ENCODE measurements around the gene MAD1L1. TPM values are rescaled to one million over a fixed set of nuclear protein-coding genes. Genes with fewer than 3 reads are reported as not detected.

Gene MAD1L1
- total and polyA plus RNA-seq, 2 of the 4 experiments (the other 2 are of a cell fraction): 29.0 to 40.9 TPM

GRCh38 chr7:2106924-2107323, 125.8 kb downstream of the MAD1L1 start:
- peak overlapping the region; percentile 3 for H2AFZ ChIP-seq (replicated peaks; ENCODE audit: low read length, poor library complexity)
- H3K18ac ChIP-seq (ENCODE audit: low read depth, low read length): no peak overlapping the region
- H4K8ac ChIP-seq (ENCODE audit: low read depth in 2 of 2, low read length in 2 of 2): no peak overlapping the region; a peak in 1 of 4 replicates
- DNase-seq: peak; percentile 67
- BruUV-seq (replicated peaks): no TSS peak
- H2BK120ac ChIP-seq (ENCODE audit: low read depth, low read length): no peak overlapping the region
- ChIA-PET POLR2A (ENCODE audit: unreplicated experiment) (no interaction called here), CTCF (no interaction called here)
- peak overlapping the region; percentile 9 for H2AK9ac ChIP-seq (replicated peaks; ENCODE audit: low read depth, low read length, poor library complexity)
- peak overlapping the region; percentile 57; the same call in 1 of the 2 replicates for H2AK5ac ChIP-seq (ENCODE audit: low read depth, low read length)
- no peak overlapping the region for H3K56ac ChIP-seq (ENCODE audit: extremely low read depth, insufficient read depth, low read length)
- ATAC-seq (ENCODE audit: low read depth): 0 out of 2 replicates have a peak, but pooled peaks have one; percentile 5
- no peak overlapping the region for H3K4me2 ChIP-seq (ENCODE audit: low read depth, low read length)
- intact Hi-C loops (cut with micrococcal nuclease) (loop anchor here (10.0 kb wide), 1 partner anchor 98 kb away; no protein-coding TSS in a partner anchor), dilution Hi-C loops (cut with HindIII; ENCODE audit: low sequenced_read_pairs, unreplicated experiment) (no loop called here), in situ Hi-C loops (cut with MboI; ENCODE audit: low sequenced_read_pairs) (no loop called here)
- H3K9ac ChIP-seq (ENCODE audit: low read depth, low read length): no peak overlapping the region
- H2BK5ac ChIP-seq (ENCODE audit: low read depth, low read length, poor library complexity, severe bottlenecking): no peak overlapping the region
- H4K91ac ChIP-seq (ENCODE audit: insufficient read depth, low read depth, low read length): 0 out of 2 replicates have a peak overlapping the region, but pooled peaks have one; percentile 23
- peaks cover 47% of the 10 kb centered on the region for H3K4me1 ChIP-seq (ENCODE audit: control insufficient read depth, insufficient read depth, low read length)
- H3K4me3 ChIP-seq (ENCODE audit: insufficient read depth, low read depth, low read length): no peak overlapping the region
- H3K27me3 ChIP-seq (ENCODE audit: control insufficient read depth, insufficient read depth, low read length): no peaks in the 10 kb centered on the region
- H3K23ac ChIP-seq (ENCODE audit: low read depth, low read length): no peak overlapping the region
- peak overlapping the region; percentile 59; the same call in 1 of the 2 replicates for H3K4ac ChIP-seq (ENCODE audit: low read depth, low read length)
- H3K79me1 ChIP-seq (ENCODE audit: low read depth in 1 of 2, low read length in 2 of 2): peaks cover 14 to 48% of the 10 kb centered on the region in 2 experiments; a peak in 3 of 4 replicates
- no peak overlapping the region for H4K5ac ChIP-seq (ENCODE audit: low read depth, low read length)
- no peaks in the 10 kb centered on the region; the same call in 1 of the 2 replicates for H4K20me1 ChIP-seq (ENCODE audit: insufficient read depth, low read length)
- H3K36me3 ChIP-seq (ENCODE audit: control insufficient read depth, insufficient read depth, low read length): no peaks in the 10 kb centered on the region
- no peak for TF ChIP-seq RCOR1 (IDR thresholded peaks at IDR 0.05; ENCODE audit: insufficient replicate concordance, low read length)
- H2BK20ac ChIP-seq (ENCODE audit: low read depth, low read length): no peak overlapping the region
- 44% methylated on average over 7 of the region's 15 CpGs; no CpG with 5 or more reads in 1 of the 2 experiments for WGBS, 2 experiments (ENCODE audit: extremely low coverage in 2 of 2, insufficient read length in 1 of 2)
- peaks cover 21% of the 10 kb centered on the region for H3K9me1 ChIP-seq (ENCODE audit: insufficient read depth, low read length)
- H3K27ac ChIP-seq (ENCODE audit: insufficient read depth, low read length): no peak overlapping the region
- H3K9me3 ChIP-seq (ENCODE audit: control insufficient read depth, insufficient read depth, low read length): no peaks in the 10 kb centered on the region
- H2BK15ac ChIP-seq (ENCODE audit: low read depth, low read length): no peak overlapping the region
- H3K14ac ChIP-seq (replicated peaks; ENCODE audit: low read depth, low read length): no peak overlapping the region
